Mesothelial cell of epicardium (in vitro differentiated cells): ENCODE results near the gene PARPBP. TPM values are rescaled to one million over a fixed set of nuclear protein-coding genes. Genes with fewer than 3 reads are reported as not detected.
"Not testable (repeated sequence)": the region's sequence is repeated elsewhere in the genome, so short reads cannot be mapped to it uniquely, and the experiment has no call there.

Experiments
- DNase-seq, 2 experiments: peaks; one replicate each; pipeline ENCODE4 v3.0.0; 2021; ENCODE audit warnings: low spot score in 2 of 2; ENCODE audit not compliant: unreplicated experiment in 2 of 2
- H3K27ac Mint-ChIP-seq: 2 replicates; pipeline ENCODE4 v1.8.0; 2021; ENCODE audit warnings: mixed read lengths
- H3K27me3 Mint-ChIP-seq: 2 replicates; pipeline ENCODE4 v1.8.0; 2021; ENCODE audit warnings: low read depth, mixed read lengths
- H3K36me3 Mint-ChIP-seq: 2 replicates; pipeline ENCODE4 v1.8.0; 2021; ENCODE audit warnings: mixed read lengths
- H3K4me1 Mint-ChIP-seq: 2 replicates; pipeline ENCODE4 v1.8.0; 2021; ENCODE audit warnings: mixed read lengths
- H3K4me3 Mint-ChIP-seq: 2 replicates; pipeline ENCODE4 v1.8.0; 2021; ENCODE audit warnings: mild to moderate bottlenecking, moderate library complexity, mixed read lengths
- H3K9me3 Mint-ChIP-seq: 2 replicates; pipeline ENCODE4 v1.8.0; 2021; ENCODE audit warnings: mixed read lengths
- CTCF ChIP-seq: fragments of 200-600 bp; sonication (generic); IDR thresholded peaks from one replicate; pipeline ENCODE4 v1.5.0; 2021; ENCODE audit warnings: antibody characterized with exemption; ENCODE audit not compliant: unreplicated experiment
- total RNA-seq: library from RNA; stranded (reverse); gene quantifications from 3 replicates; pipeline ENCODE4 v1.2.1, GENCODE V29; 2021

The PARPBP gene
- total RNA-seq, 1 donor from 2014 or later, result 15.0 TPM

- no peak for DNase-seq
- no peaks in the 10 kb centered on the region for H3K27me3 Mint-ChIP-seq
- peak overlapping the region; percentile 77 for H3K27ac Mint-ChIP-seq
- H3K4me1 Mint-ChIP-seq, result peaks cover 12% of the 10 kb centered on the region
- TF ChIP-seq CTCF, result no peak
- peaks cover 13% of the 10 kb centered on the region for H3K36me3 Mint-ChIP-seq
- H3K9me3 Mint-ChIP-seq, result no peaks in the 10 kb centered on the region
- peak overlapping the region; percentile 87 for H3K4me3 Mint-ChIP-seq
Observed at GRCh38 chr12:102118874-102119273, 1.1 kb upstream of the PARPBP start.

- H3K27ac Mint-ChIP-seq, result peak overlapping the region; percentile 96
- no peaks in the 10 kb centered on the region for H3K27me3 Mint-ChIP-seq
- no peak for DNase-seq
- peak overlapping the region; percentile 87 for H3K4me3 Mint-ChIP-seq
- TF ChIP-seq CTCF, result no peak
- no peaks in the 10 kb centered on the region for H3K9me3 Mint-ChIP-seq
- peaks cover 12% of the 10 kb centered on the region for H3K4me1 Mint-ChIP-seq
- peaks cover 11% of the 10 kb centered on the region for H3K36me3 Mint-ChIP-seq
Observed at GRCh38 chr12:102120564-102120873, 536 bp downstream of the PARPBP start.

GRCh38 chr12:102120886-102121285 is 903 bp downstream of the PARPBP start:
- Mint-ChIP-seq H3K4me1 (peaks cover 12% of the 10 kb centered on the region), H3K27ac (peak overlapping the region; percentile 96), H3K27me3 (no peaks in the 10 kb centered on the region), H3K4me3 (peak overlapping the region; percentile 87), H3K9me3 (no peaks in the 10 kb centered on the region), H3K36me3 (peaks cover 10% of the 10 kb centered on the region)
- no peak for DNase-seq
- no peak for TF ChIP-seq CTCF

- not testable (repeated sequence) for H3K9me3 Mint-ChIP-seq, H3K27ac Mint-ChIP-seq, DNase-seq, H3K27me3 Mint-ChIP-seq
- H3K4me3 Mint-ChIP-seq, result peak overlapping the region; percentile 87
- peaks cover 12% of the 10 kb centered on the region for H3K4me1 Mint-ChIP-seq
- H3K36me3 Mint-ChIP-seq, result peaks cover 11% of the 10 kb centered on the region
Observed at GRCh38 chr12:102121328-102121727, 1.3 kb downstream of the PARPBP start.

GRCh38 chr12:102130720-102131119 is 10.7 kb downstream of the PARPBP start:
- H3K4me3 Mint-ChIP-seq, H3K4me1 Mint-ChIP-seq, H3K27ac Mint-ChIP-seq, H3K27me3 Mint-ChIP-seq, DNase-seq: not testable (repeated sequence)
- peaks cover 32% of the 10 kb centered on the region for H3K9me3 Mint-ChIP-seq
- H3K36me3 Mint-ChIP-seq, result peaks cover 45% of the 10 kb centered on the region

GRCh38 chr12:102131442-102131841 is 11.5 kb downstream of the PARPBP start:
- H3K4me3 Mint-ChIP-seq, H3K27ac Mint-ChIP-seq, H3K27me3 Mint-ChIP-seq, DNase-seq, H3K4me1 Mint-ChIP-seq: not testable (repeated sequence)
- Mint-ChIP-seq H3K36me3 (peaks cover 41% of the 10 kb centered on the region), H3K9me3 (peaks cover 32% of the 10 kb centered on the region)

- peaks cover 30% of the 10 kb centered on the region for H3K9me3 Mint-ChIP-seq
- H3K4me1 Mint-ChIP-seq, H3K4me3 Mint-ChIP-seq, DNase-seq, H3K27me3 Mint-ChIP-seq, H3K27ac Mint-ChIP-seq: not testable (repeated sequence)
- H3K36me3 Mint-ChIP-seq, result peaks cover 50% of the 10 kb centered on the region
Observed at GRCh38 chr12:102137619-102138018, 17.6 kb downstream of the PARPBP start.

GRCh38 chr12:102142866-102143373 is 22.9 kb downstream of the PARPBP start:
- H3K27ac Mint-ChIP-seq, H3K27me3 Mint-ChIP-seq, H3K4me1 Mint-ChIP-seq, H3K4me3 Mint-ChIP-seq, DNase-seq: not testable (repeated sequence)
- peaks cover 50% of the 10 kb centered on the region for H3K36me3 Mint-ChIP-seq
- H3K9me3 Mint-ChIP-seq, result peaks cover 26% of the 10 kb centered on the region
